Endodermal cell (in vitro differentiated cells): ENCODE data around the gene QKI. TPM values are rescaled to one million over a fixed set of nuclear protein-coding genes. Genes with fewer than 3 reads are reported as not detected.

Source experiments
- DNase-seq: peaks from one replicate; pipeline ENCODE4 v3.0.0-alpha.2; 2017
- H3K27ac ChIP-seq: 2 replicates; pipeline ENCODE4 v1.5.1; 2013; ENCODE audit warnings: mild to moderate bottlenecking, low read depth, low read length, moderate library complexity
- H3K27me3 ChIP-seq: 2 replicates; pipeline ENCODE4 v1.6.1; 2013; ENCODE audit warnings: mild to moderate bottlenecking, low read length, moderate library complexity; ENCODE audit not compliant: insufficient read depth, control insufficient read depth, poor library complexity, severe bottlenecking
- H3K36me3 ChIP-seq: 2 replicates; pipeline ENCODE4 v1.7.0; 2013; ENCODE audit warnings: mild to moderate bottlenecking, low read length, moderate library complexity; ENCODE audit not compliant: control insufficient read depth, insufficient read depth
- H3K4me1 ChIP-seq: one replicate; pipeline ENCODE4 v1.7.0; 2013; ENCODE audit warnings: low read length; ENCODE audit not compliant: control insufficient read depth, insufficient read depth
- H3K4me3 ChIP-seq: 2 replicates; pipeline ENCODE4 v1.5.1; 2013; ENCODE audit warnings: mild to moderate bottlenecking, low read length, moderate library complexity
- H3K9ac ChIP-seq: 2 replicates; pipeline ENCODE4 v1.6.1; 2013; ENCODE audit warnings: mild to moderate bottlenecking, low read length, moderate library complexity; ENCODE audit not compliant: poor library complexity, severe bottlenecking; ENCODE audit errors: extremely low read depth
- H3K9me3 ChIP-seq: 2 replicates; pipeline ENCODE4 v1.6.1; 2013; ENCODE audit warnings: mild to moderate bottlenecking, low read length, moderate library complexity; ENCODE audit not compliant: control insufficient read depth
- H3K27ac Mint-ChIP-seq: 2 replicates; pipeline ENCODE4 v1.8.0; 2020; ENCODE audit warnings: mixed read lengths
- H3K27me3 Mint-ChIP-seq: 2 replicates; pipeline ENCODE4 v1.8.0; 2021; ENCODE audit warnings: mild to moderate bottlenecking, mixed read lengths; ENCODE audit not compliant: insufficient read depth
- H3K36me3 Mint-ChIP-seq: 2 replicates; pipeline ENCODE4 v1.8.0; 2020; ENCODE audit warnings: low read depth, mixed read lengths
- H3K4me1 Mint-ChIP-seq: 2 replicates; pipeline ENCODE4 v1.8.0; 2020; ENCODE audit warnings: mixed read lengths
- H3K4me3 Mint-ChIP-seq: 2 replicates; pipeline ENCODE4 v1.8.0; 2020; ENCODE audit warnings: mild to moderate bottlenecking, moderate library complexity, mixed read lengths
- H3K9me3 Mint-ChIP-seq: 2 replicates; pipeline ENCODE4 v1.8.0; 2020; ENCODE audit warnings: mild to moderate bottlenecking, mixed read lengths
- CTCF ChIP-seq: fragments of 200-600 bp; sonication (generic); conservative IDR thresholded peaks from 2 replicates; pipeline ENCODE4 v1.5.0; 2021; ENCODE audit warnings: antibody characterized with exemption, mild to moderate bottlenecking
- WGBS, 2 experiments: methylation state at CpG; one replicate each; pipeline versions ENCODE4 v1.1.5 to v1.1.7; 2013; ENCODE audit warnings: missing lambda C conversion rate in 2 of 2, mixed read lengths in 1 of 2; ENCODE audit not compliant: insufficient coverage in 1 of 2, insufficient read length in 1 of 2; 5-methylcytosine and 5-hydroxymethylcytosine counted together
- total RNA-seq, 2 donors: library from RNA; stranded (reverse); fragmentation: NEBNext Ultra II Directional in 1 of 2; extraction: Animal tissue kit (Norgen Biotek cat#: 25700) in 1 of 2; gene quantifications; 2 replicates in 1 of 2; 3 replicates in 1 of 2; pipeline ENCODE4 v1.2.1, GENCODE V29; 2021

QKI gene
- total RNA-seq, 2 donors from 2014 or later = 93.3 to 107 TPM

- H3K4me3 Mint-ChIP-seq = no peak overlapping the region
These were observed 130.9 kb downstream of the QKI start for GRCh38 chr6:163545370-163545769.

GRCh38 chr6:163547287-163547686 is 132.8 kb downstream of the QKI start:
- Mint-ChIP-seq H3K4me1 (peaks cover 31% of the 10 kb centered on the region), H3K4me3 (no peak overlapping the region)
- 92% methylated on average over 3 of the region's 3 CpGs for WGBS, 2 experiments

More at GRCh38 chr6:163545370-163545769, 130.9 kb downstream of the QKI start:
- H3K9me3 ChIP-seq = no peaks in the 10 kb centered on the region
- H3K36me3 Mint-ChIP-seq = peaks cover 12% of the 10 kb centered on the region
- no peak overlapping the region for H3K27ac ChIP-seq
- no peak for DNase-seq
- H3K4me1 ChIP-seq = peaks cover 8% of the 10 kb centered on the region
- H3K4me1 Mint-ChIP-seq = peaks cover 46% of the 10 kb centered on the region
- 60 to 94% methylated on average over 1 to 5 of the region's 5 CpGs for WGBS, 2 experiments
- no peaks in the 10 kb centered on the region for H3K36me3 ChIP-seq
- H3K27ac Mint-ChIP-seq = no peak overlapping the region
- no peaks in the 10 kb centered on the region for H3K27me3 Mint-ChIP-seq
- no peak overlapping the region for H3K9ac ChIP-seq
- TF ChIP-seq CTCF = no peak
- H3K9me3 Mint-ChIP-seq = no peaks in the 10 kb centered on the region
- H3K27me3 ChIP-seq = no peaks in the 10 kb centered on the region
- no peak overlapping the region for H3K4me3 ChIP-seq

GRCh38 chr6:163548624-163549023 is 134.1 kb downstream of the QKI start:
- Mint-ChIP-seq H3K27ac (no peak overlapping the region), H3K9me3 (no peaks in the 10 kb centered on the region), H3K4me1 (peaks cover 21% of the 10 kb centered on the region), H3K4me3 (no peak overlapping the region), H3K36me3 (peaks cover 26% of the 10 kb centered on the region), H3K27me3 (no peaks in the 10 kb centered on the region)
- no peak overlapping the region for H3K4me3 ChIP-seq
- no peaks in the 10 kb centered on the region for H3K9me3 ChIP-seq
- DNase-seq = no peak
- no peak for TF ChIP-seq CTCF
- H3K4me1 ChIP-seq = no peaks in the 10 kb centered on the region
- H3K27me3 ChIP-seq = no peaks in the 10 kb centered on the region
- H3K9ac ChIP-seq = no peak overlapping the region
- H3K27ac ChIP-seq = no peak overlapping the region
- 94 to 95% methylated on average over 3 of the region's 3 CpGs for WGBS, 2 experiments
- peaks cover 5% of the 10 kb centered on the region for H3K36me3 ChIP-seq

More at GRCh38 chr6:163547287-163547686, 132.8 kb downstream of the QKI start:
- Histone ChIP-seq H3K4me3 (no peak overlapping the region), H3K27ac (no peak overlapping the region), H3K27me3 (no peaks in the 10 kb centered on the region), H3K4me1 (peaks cover 8% of the 10 kb centered on the region), H3K9ac (no peak overlapping the region), H3K9me3 (no peaks in the 10 kb centered on the region), H3K36me3 (peaks cover 5% of the 10 kb centered on the region)
- no peak for TF ChIP-seq CTCF
- Mint-ChIP-seq H3K27me3 (no peaks in the 10 kb centered on the region), H3K9me3 (no peaks in the 10 kb centered on the region), H3K27ac (no peak overlapping the region), H3K36me3 (peaks cover 21% of the 10 kb centered on the region)
- DNase-seq = no peak
